ENCODE measurements around the gene TOMM70.

GRCh38 chr3:100403362-100404249 lies 2.7 kb upstream of the TOMM70 start:
- no peak for TF ChIP-seq NR2C2 (CRISPR knock-in tag; IDR thresholded peaks at IDR 0.05)
- TF ChIP-seq RELA (CRISPR knock-in tag; IDR thresholded peaks at IDR 0.05; ENCODE audit: borderline replicate concordance): no peak
- no peak for TF ChIP-seq NFATC4 (CRISPR knock-in tag; IDR thresholded peaks at IDR 0.05)
- TF ChIP-seq MXD4 (CRISPR knock-in tag; IDR thresholded peaks at IDR 0.05; ENCODE audit: borderline replicate concordance): no peak
- no peak for TF ChIP-seq ZBTB43 (CRISPR knock-in tag; IDR thresholded peaks at IDR 0.05)
- no peak for TF ChIP-seq CTCF (IDR thresholded peaks at IDR 0.05)
- TF ChIP-seq GRHL2 (CRISPR knock-in tag; IDR thresholded peaks at IDR 0.05; ENCODE audit: insufficient replicate concordance, severe bottlenecking): no peak
- no peak for TF ChIP-seq ATF3 (CRISPR knock-in tag; conservative IDR thresholded peaks at IDR 0.05)
- no peak for TF ChIP-seq JUN (CRISPR knock-in tag; IDR thresholded peaks at IDR 0.05)
